ENCODE data around the gene RPS27A.
"Not testable (repeated sequence)": the region's sequence is repeated elsewhere in the genome, so short reads cannot be mapped to it uniquely, and the experiment has no call there.

The RPS27A gene

GRCh38 chr2:55232084-55232862 lies at the start of gene RPS27A, which contains the start of gene CLHC1:
Gene RPS27A (plus strand): TSS chr2:55232688. CDS start chr2:55232825, 137 bp downstream.
Gene CLHC1 (minus strand): TSS chr2:55232293. CDS start chr2:55222411, 9,882 bp downstream.
- peak; percentile 94 for DNase-seq

- not testable (repeated sequence) for DNase-seq
Measured at GRCh38 chr2:55186837-55187236, 45.7 kb upstream of the RPS27A start.

GRCh38 chr2:55191888-55192287 lies 40.6 kb upstream of the RPS27A start:
- DNase-seq, result not testable (repeated sequence)

GRCh38 chr2:55196526-55196925 lies 36.0 kb upstream of the RPS27A start:
- DNase-seq, result no peak

- no peak for DNase-seq
Measured at GRCh38 chr2:55200416-55200815, 32.1 kb upstream of the RPS27A start.

GRCh38 chr2:55204536-55204935 lies 28.0 kb upstream of the RPS27A start:
- DNase-seq, result no peak

- DNase-seq, result no peak
Measured at GRCh38 chr2:55204950-55205349, 27.5 kb upstream of the RPS27A start.

GRCh38 chr2:55213822-55214221 lies 18.7 kb upstream of the RPS27A start:
- DNase-seq, result no peak

GRCh38 chr2:55223958-55224760 lies 8.3 kb upstream of the RPS27A start:
- peak; percentile 55 for DNase-seq

GRCh38 chr2:55224761-55225261 lies 7.7 kb upstream of the RPS27A start:
- peak; percentile 63 for DNase-seq

- no peak for DNase-seq
Measured at GRCh38 chr2:55225481-55226020, 6.9 kb upstream of the RPS27A start.

- not testable (repeated sequence) for DNase-seq
Measured at GRCh38 chr2:55227437-55228225, 4.9 kb upstream of the RPS27A start.

GRCh38 chr2:55228226-55228563 lies 4.3 kb upstream of the RPS27A start:
- DNase-seq, result no peak

GRCh38 chr2:55229221-55229620 lies 3.3 kb upstream of the RPS27A start:
- peak; percentile 53 for DNase-seq

GRCh38 chr2:55230551-55230950 lies 1.9 kb upstream of the RPS27A start:
- no peak for DNase-seq

GRCh38 chr2:55231546-55232083 lies 873 bp upstream of the RPS27A start:
- no peak for DNase-seq

- DNase-seq, result no peak
Measured at GRCh38 chr2:55232863-55233657, 572 bp downstream of the RPS27A start.

GRCh38 chr2:55233658-55233940 lies 1.1 kb downstream of the RPS27A start:
- DNase-seq, result no peak

GRCh38 chr2:55235724-55236538 lies 3.4 kb downstream of the RPS27A start:
- no peak for DNase-seq

GRCh38 chr2:55236992-55237543 lies 4.6 kb downstream of the RPS27A start:
- no peak for DNase-seq

Data from islet precursor cell (in vitro differentiated cells).